GM23248 (cell line): ENCODE data around the gene IPO13. TPM values are rescaled to one million over a fixed set of nuclear protein-coding genes. Genes with fewer than 3 reads are reported as not detected.
A peak's percentile ranks its signal among the peaks of the same experiment; 100 is the strongest.

ENCODE experiments used
- DNase-seq: peaks from one replicate; pipeline ENCODE4 v3.0.0-alpha.2; 2015
- H2AFZ ChIP-seq: fragments of 200-600 bp; sonication (generic); 2 replicates; pipeline ENCODE4 v1.6.1; 2016; ENCODE audit warnings: antibody characterized with exemption
- H3F3A ChIP-seq: fragments of 200-600 bp; sonication (generic); 2 replicates; pipeline ENCODE4 v1.6.1; 2016; ENCODE audit warnings: mild to moderate bottlenecking, antibody characterized with exemption, mixed run types; ENCODE audit not compliant: insufficient read depth
- H3K27ac ChIP-seq: fragments of 200-600 bp; sonication (generic); 2 replicates; pipeline ENCODE4 v1.5.1; 2016; ENCODE audit warnings: mild to moderate bottlenecking
- H3K27me3 ChIP-seq: fragments of 200-600 bp; sonication (generic); replicated peaks from 2 replicates; pipeline ENCODE4 v1.6.1; 2016; ENCODE audit warnings: mild to moderate bottlenecking; ENCODE audit not compliant: insufficient read depth
- H3K36me3 ChIP-seq: fragments of 200-600 bp; sonication (generic); 2 replicates; pipeline ENCODE4 v1.6.1; 2016; ENCODE audit warnings: low read depth, mild to moderate bottlenecking
- H3K4me1 ChIP-seq: fragments of 200-600 bp; sonication (generic); 2 replicates; pipeline ENCODE4 v1.6.1; 2016; ENCODE audit warnings: mild to moderate bottlenecking; ENCODE audit not compliant: insufficient read depth
- H3K4me2 ChIP-seq: fragments of 200-600 bp; sonication (generic); one replicate; pipeline ENCODE4 v1.6.1; 2016; ENCODE audit warnings: mild to moderate bottlenecking; ENCODE audit not compliant: unreplicated experiment
- H3K4me3 ChIP-seq: fragments of 200-600 bp; sonication (generic); 2 replicates; pipeline ENCODE4 v1.5.1; 2016; ENCODE audit warnings: mild to moderate bottlenecking
- H3K79me2 ChIP-seq: fragments of 200-600 bp; sonication (generic); 2 replicates; pipeline ENCODE4 v1.6.1; 2016; ENCODE audit warnings: mild to moderate bottlenecking; ENCODE audit not compliant: insufficient read depth
- H3K9ac ChIP-seq: fragments of 200-600 bp; sonication (generic); 2 replicates; pipeline ENCODE4 v1.6.1; 2016; ENCODE audit warnings: mild to moderate bottlenecking
- H3K9me2 ChIP-seq: fragments of 200-600 bp; sonication (generic); 2 replicates; pipeline ENCODE4 v1.6.1; 2016; ENCODE audit warnings: mixed run types, mild to moderate bottlenecking, moderate library complexity; ENCODE audit not compliant: insufficient read depth
- H3K9me3 ChIP-seq: fragments of 200-600 bp; sonication (generic); one replicate; pipeline ENCODE4 v1.6.1; 2017; ENCODE audit warnings: low read depth
- H4K20me1 ChIP-seq: fragments of 200-600 bp; sonication (generic); 2 replicates; pipeline ENCODE4 v1.6.0; 2016; ENCODE audit not compliant: insufficient read depth
- EZH2 ChIP-seq: fragments of 200-600 bp; sonication (generic); IDR thresholded peaks from 2 replicates; pipeline ENCODE4 v1.6.1; 2018; ENCODE audit warnings: antibody characterized with exemption, mild to moderate bottlenecking; ENCODE audit not compliant: insufficient read depth, poor library complexity, severe bottlenecking
- EZH2phosphoT487 ChIP-seq: fragments of 200-600 bp; sonication (generic); IDR thresholded peaks from 2 replicates; pipeline ENCODE4 v1.6.1; 2018; ENCODE audit warnings: antibody characterized with exemption, moderate library complexity, mild to moderate bottlenecking, low read depth; ENCODE audit not compliant: insufficient read depth
- WGBS, 2 experiments: methylation state at CpG; one replicate each; pipeline ENCODE4 v1.1.6; 2015 to 2017; ENCODE audit warnings: low lambda C conversion rate in 2 of 2, low coverage in 1 of 2; ENCODE audit errors: missing lambda C conversion rate in 2 of 2; 5-methylcytosine and 5-hydroxymethylcytosine counted together
- in situ Hi-C: fragments of 300-500 bp; cut with MboI; formaldehyde crosslinking; loops from 2 replicates; pipeline ENCODE4 v1.15.0; 2020
- polyA plus RNA-seq: library from polyadenylated mRNA; unstranded; fragments of >200 nt; fragmentation: Nextera tagmentation; extraction: Ambion mirVana; gene quantifications from 2 replicates; pipeline ENCODE4 v1.2.1, GENCODE V29; 2016
- total RNA-seq: library from RNA; depleted of rRNA; stranded (reverse); fragments of >200 nt; shearing (Covaris generic); gene quantifications from 2 replicates; pipeline ENCODE4 v1.2.3, GENCODE V29; 2014

Gene IPO13
- total and polyA plus RNA-seq, 2 experiments from 2014 or later, result 21.0 to 29.4 TPM

DNA sequence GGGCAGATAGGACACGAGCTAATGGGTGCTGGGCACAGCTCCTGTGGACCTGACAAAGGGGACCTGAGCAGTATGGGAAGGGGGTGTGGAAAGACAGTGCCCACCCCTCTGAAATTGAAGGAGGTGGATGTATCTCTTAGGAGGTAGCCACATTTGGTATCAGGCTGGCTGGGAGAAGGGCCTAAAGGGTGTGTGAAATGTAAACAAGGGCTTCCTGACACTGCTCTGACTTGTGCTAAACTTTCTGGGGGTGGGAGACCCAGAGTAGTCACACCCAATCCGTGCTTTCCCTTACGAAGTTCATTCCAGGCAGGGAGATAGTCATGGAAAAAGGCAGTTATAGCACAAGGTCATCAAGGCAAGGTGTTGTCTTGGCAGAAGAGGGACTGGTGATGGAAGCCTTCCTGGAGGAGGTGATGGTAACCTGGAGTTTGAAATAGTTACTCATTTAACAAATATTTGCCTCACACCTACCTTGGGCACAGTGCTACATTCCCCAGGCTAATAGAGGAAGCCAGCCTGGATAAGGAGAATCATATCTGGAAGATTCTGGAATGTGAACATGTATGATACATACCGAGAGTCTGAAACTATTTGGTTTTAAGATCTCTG is 39.3 kb downstream of the IPO13 start:
- H4K20me1 ChIP-seq, result no peaks in the 10 kb centered on the region
- H3K36me3 ChIP-seq, result 0 out of 2 replicates have a peak, but pooled peaks cover 6% of the 10 kb centered on the region
- no peak overlapping the region for H3K4me2 ChIP-seq
- H3K9me2 ChIP-seq, result no peaks in the 10 kb centered on the region
- H3K9ac ChIP-seq, result no peak overlapping the region
- no peaks in the 10 kb centered on the region for H3K27me3 ChIP-seq
- peak overlapping the region; percentile 46; the same call in 1 of the 2 replicates for H3K27ac ChIP-seq
- H2AFZ ChIP-seq, result no peak overlapping the region
- in situ Hi-C loops, result no loop called here
- H3F3A ChIP-seq, result peaks cover 27% of the 10 kb centered on the region
- DNase-seq, result no peak
- H3K4me3 ChIP-seq, result no peak overlapping the region
- 85 to 88% methylated on average over 4 of the region's 4 CpGs for WGBS, 2 experiments
- TF ChIP-seq EZH2 (no peak), EZH2phosphoT487 (no peak)
- no peaks in the 10 kb centered on the region for H3K9me3 ChIP-seq
- H3K79me2 ChIP-seq, result peaks cover 23% of the 10 kb centered on the region
- peaks cover 21% of the 10 kb centered on the region for H3K4me1 ChIP-seq

DNA sequence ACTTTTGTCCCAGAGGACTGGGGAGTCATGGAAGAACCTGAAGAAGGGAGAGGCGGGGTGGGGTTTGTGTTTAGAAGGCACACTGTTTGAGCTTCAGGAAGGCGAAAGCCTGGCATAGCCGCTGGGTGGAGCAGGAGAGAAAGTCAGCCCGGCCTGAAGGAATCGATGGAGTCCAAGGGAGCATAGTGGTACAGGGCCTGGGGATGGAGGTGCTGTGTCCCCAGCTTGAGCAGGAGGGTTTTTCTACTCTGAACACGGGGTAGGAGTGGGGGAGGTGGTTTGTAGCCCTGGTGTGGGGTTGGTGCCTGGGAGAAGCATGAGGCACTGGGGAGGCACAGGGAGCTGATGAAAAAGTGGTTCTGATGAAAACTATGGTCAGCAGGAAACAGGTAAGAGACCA is 40.0 kb downstream of the IPO13 start:
- peak overlapping the region; percentile 32; the same call in 1 of the 2 replicates for H3K9ac ChIP-seq
- H3K4me3 ChIP-seq, result no peak overlapping the region
- TF ChIP-seq EZH2phosphoT487 (no peak), EZH2 (no peak)
- no peaks in the 10 kb centered on the region for H4K20me1 ChIP-seq
- H3K27me3 ChIP-seq, result no peaks in the 10 kb centered on the region
- peaks cover 27% of the 10 kb centered on the region for H3F3A ChIP-seq
- no peaks in the 10 kb centered on the region for H3K9me3 ChIP-seq
- H3K9me2 ChIP-seq, result no peaks in the 10 kb centered on the region
- no peak overlapping the region for H2AFZ ChIP-seq
- peaks cover 17% of the 10 kb centered on the region for H3K79me2 ChIP-seq
- peaks cover 21% of the 10 kb centered on the region for H3K4me1 ChIP-seq
- H3K36me3 ChIP-seq, result 0 out of 2 replicates have a peak, but pooled peaks cover 6% of the 10 kb centered on the region
- in situ Hi-C loops, result no loop called here
- no peak overlapping the region for H3K4me2 ChIP-seq
- H3K27ac ChIP-seq, result peak overlapping the region; percentile 46
- DNase-seq, result peak; percentile 44
- 63 to 65% methylated on average over 6 of the region's 6 CpGs for WGBS, 2 experiments

DNA sequence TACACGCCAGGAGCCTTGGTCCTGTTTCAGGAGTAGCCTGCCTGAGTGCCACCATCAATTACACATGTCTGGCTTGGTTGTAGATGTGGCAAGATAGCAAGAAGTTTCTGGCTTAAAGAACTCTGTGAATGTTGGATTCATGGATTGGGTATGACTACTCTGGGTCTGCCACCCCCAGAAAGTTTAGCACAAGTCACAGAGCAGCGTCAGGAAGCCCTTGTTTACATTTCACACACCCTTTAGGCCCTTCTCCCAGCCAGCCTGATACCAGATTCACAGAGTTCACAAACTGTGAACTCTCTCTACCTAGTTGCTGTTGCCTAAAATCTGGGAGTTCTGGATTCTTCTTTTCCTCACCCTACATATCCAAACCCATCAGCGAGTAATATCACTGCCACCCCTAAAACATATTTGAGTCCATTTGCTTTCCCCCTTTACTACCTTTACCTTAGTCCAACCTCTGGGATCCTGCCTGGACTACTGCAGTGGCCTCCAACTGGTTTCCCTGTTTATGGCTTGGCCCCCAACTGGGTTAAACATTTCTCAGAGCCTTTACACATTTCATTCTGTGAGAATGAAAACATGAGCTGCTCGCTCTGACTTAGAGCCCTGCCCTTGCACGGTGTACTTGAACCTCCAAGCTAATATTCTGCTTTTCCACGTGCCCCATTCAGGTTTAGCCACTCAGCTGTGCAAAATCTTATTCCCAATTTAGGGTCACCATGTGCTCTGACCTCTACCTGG is 40.6 kb downstream of the IPO13 start:
- TF ChIP-seq EZH2phosphoT487 (no peak), EZH2 (no peak)
- no peak overlapping the region for H3K4me3 ChIP-seq
- peaks cover 21% of the 10 kb centered on the region for H3K4me1 ChIP-seq
- H3K9me2 ChIP-seq, result no peaks in the 10 kb centered on the region
- 0 out of 2 replicates have a peak, but pooled peaks cover 6% of the 10 kb centered on the region for H3K36me3 ChIP-seq
- H3K9me3 ChIP-seq, result no peaks in the 10 kb centered on the region
- H4K20me1 ChIP-seq, result no peaks in the 10 kb centered on the region
- peak overlapping the region; percentile 46 for H3K27ac ChIP-seq
- peaks cover 11% of the 10 kb centered on the region for H3K79me2 ChIP-seq
- peak overlapping the region; percentile 32; the same call in 1 of the 2 replicates for H3K9ac ChIP-seq
- peaks cover 27% of the 10 kb centered on the region for H3F3A ChIP-seq
- no peak overlapping the region for H2AFZ ChIP-seq
- in situ Hi-C loops, result no loop called here
- no peak overlapping the region for H3K4me2 ChIP-seq
- peak; percentile 54 for DNase-seq
- H3K27me3 ChIP-seq, result no peaks in the 10 kb centered on the region
- WGBS, 2 experiments, result 75 to 77% methylated on average over 6 of the region's 6 CpGs

DNA sequence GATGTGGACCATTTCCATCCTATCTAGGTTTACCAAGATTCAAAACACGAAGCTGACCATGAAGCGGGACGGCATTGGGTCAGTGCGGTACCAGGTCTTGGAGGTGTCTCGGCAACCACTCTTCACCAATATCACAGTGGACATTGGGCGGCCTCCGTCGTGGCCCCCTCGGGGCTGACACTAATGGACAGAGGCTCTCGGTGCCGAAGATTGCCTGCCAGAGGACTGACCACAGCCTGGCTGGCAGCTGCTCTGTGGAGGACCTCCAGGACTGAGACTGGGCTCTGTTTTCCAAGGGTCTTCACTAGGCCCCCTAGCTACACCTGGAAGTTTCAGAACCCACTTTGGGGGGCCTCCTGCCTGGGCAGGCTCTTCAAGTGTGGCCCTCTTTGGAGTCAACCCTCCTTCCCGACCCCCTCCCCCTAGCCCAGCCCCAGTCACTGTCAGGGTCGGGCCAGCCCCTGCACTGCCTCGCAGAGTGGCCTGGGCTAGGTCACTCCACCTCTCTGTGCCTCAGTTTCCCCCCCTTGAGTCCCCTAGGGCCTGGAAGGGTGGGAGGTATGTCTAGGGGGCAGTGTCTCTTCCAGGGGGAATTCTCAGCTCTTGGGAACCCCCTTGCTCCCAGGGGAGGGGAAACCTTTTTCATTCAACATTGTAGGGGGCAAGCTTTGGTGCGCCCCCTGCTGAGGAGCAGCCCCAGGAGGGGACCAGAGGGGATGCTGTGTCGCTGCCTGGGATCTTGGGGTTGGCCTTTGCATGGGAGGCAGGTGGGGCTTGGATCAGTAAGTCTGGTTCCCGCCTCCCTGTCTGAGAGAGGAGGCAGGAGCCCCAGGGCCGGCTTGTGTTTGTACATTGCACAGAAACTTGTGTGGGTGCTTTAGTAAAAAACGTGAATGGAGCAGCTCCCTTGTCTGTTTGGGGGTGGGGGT is 43.8 kb downstream of the IPO13 start:
- Histone ChIP-seq H3K27ac (peak overlapping the region; percentile 83), H3K4me3 (peak overlapping the region; percentile 74), H4K20me1 (no peaks in the 10 kb centered on the region), H3K4me1 (peaks cover 26% of the 10 kb centered on the region), H3K79me2 (no peaks in the 10 kb centered on the region), H3K9me2 (no peaks in the 10 kb centered on the region), H3K4me2 (peak overlapping the region; percentile 86), H3K27me3 (no peaks in the 10 kb centered on the region), H3K9ac (peak overlapping the region; percentile 84), H3K9me3 (no peaks in the 10 kb centered on the region), H3F3A (peaks cover 38% of the 10 kb centered on the region), H3K36me3 (0 out of 2 replicates have a peak, but pooled peaks cover 6% of the 10 kb centered on the region), H2AFZ (peak overlapping the region; percentile 74)
- TF ChIP-seq EZH2, result no peak
- TF ChIP-seq EZH2phosphoT487, result no peak
- WGBS, 2 experiments, result 78 to 80% methylated on average over 19 of the region's 19 CpGs
- in situ Hi-C loops, result no loop called here
- peak; percentile 58 for DNase-seq
